T-cell (primary cell): ENCODE results near the gene FMN2. TPM values are rescaled to one million over a fixed set of nuclear protein-coding genes. Genes with fewer than 3 reads are reported as not detected.

Experiments used
- ATAC-seq, 4 experiments: fragments of 200-7000 bp in 3 of 4; fragments of 150-1000 bp in 1 of 4; cut with Tn5 transposase; replicated peaks in 1 of 4; 1 replicate in 3 of 4; 2 replicates in 1 of 4; pipeline ENCODE4 v1.10.0; 2021; ENCODE audit warnings: moderate library complexity in 3 of 4, mild to moderate bottlenecking in 2 of 4, moderate number of reproducible peaks in 1 of 4
- CTCF ChIA-PET, 2 donors: fragments of 300-600 bp; sonication (Branson Sonifier 250); formaldehyde crosslinking; loops; one replicate each; lab custom pipeline; 2022; ENCODE audit warnings: antibody characterized with exemption in 2 of 2; lab: Charles Lee
- POLR2A ChIA-PET, 2 donors: fragments of 300-600 bp; sonication (Branson Sonifier 250); formaldehyde crosslinking; loops; one replicate each; lab custom pipeline; 2022; ENCODE audit warnings: antibody characterized with exemption in 2 of 2; lab: Charles Lee
- DNase-seq, 35 experiments: peaks; one replicate each; pipeline versions ENCODE4 v3.0.0 to v3.0.0-alpha.2; 2013 to 2023
- H3K27ac ChIP-seq: one replicate; pipeline ENCODE4 v1.5.1; 2013; ENCODE audit warnings: low read length
- H3K27me3 ChIP-seq, 2 experiments: replicated peaks in 1 of 2; 1 replicate in 1 of 2; 2 replicates in 1 of 2; pipeline versions ENCODE4 v1.6.1 to v1.7.0; 2013; ENCODE audit warnings: low read length in 1 of 2, mixed read lengths in 1 of 2; ENCODE audit not compliant: control insufficient read depth in 2 of 2, insufficient read depth in 2 of 2; ENCODE audit errors: extremely low read depth in 1 of 2
- H3K36me3 ChIP-seq, 2 donors: 1 replicate in 1 of 2; 2 replicates in 1 of 2; pipeline versions ENCODE4 v1.6.1 to v1.7.0; 2013; ENCODE audit warnings: low read length in 1 of 2; ENCODE audit not compliant: control insufficient read depth in 2 of 2, insufficient read depth in 1 of 2; ENCODE audit errors: extremely low read depth in 1 of 2
- H3K4me1 ChIP-seq, 2 experiments: 1 replicate in 1 of 2; 2 replicates in 1 of 2; pipeline versions ENCODE4 v1.6.1 to v1.7.0; 2013; ENCODE audit warnings: low read length in 2 of 2, mixed read lengths in 1 of 2; ENCODE audit not compliant: insufficient read depth in 2 of 2, control insufficient read depth in 1 of 2; ENCODE audit errors: extremely low read depth in 1 of 2
- H3K4me3 ChIP-seq, 2 donors: 1 replicate in 1 of 2; 2 replicates in 1 of 2; pipeline versions ENCODE4 v1.5.1 to v1.7.0; 2013; ENCODE audit warnings: mild to moderate bottlenecking in 2 of 2, low read length in 1 of 2, moderate library complexity in 1 of 2; ENCODE audit not compliant: control insufficient read depth in 1 of 2; ENCODE audit errors: extremely low read depth in 1 of 2
- H3K9me3 ChIP-seq: 2 replicates; pipeline ENCODE4 v1.7.0; 2013
- H3K27ac Mint-ChIP-seq, 2 donors: one replicate each; pipeline ENCODE4 v1.8.0; 2020 to 2021; ENCODE audit warnings: mild to moderate bottlenecking in 2 of 2, mixed read lengths in 2 of 2
- H3K27me3 Mint-ChIP-seq, 2 donors: one replicate each; pipeline ENCODE4 v1.8.0; 2021 to 2022; ENCODE audit warnings: mixed read lengths in 2 of 2
- H3K36me3 Mint-ChIP-seq: one replicate; pipeline ENCODE4 v1.8.0; 2021; ENCODE audit warnings: mixed read lengths
- H3K4me1 Mint-ChIP-seq, 3 donors: one replicate each; pipeline ENCODE4 v1.8.0; 2020 to 2022; ENCODE audit warnings: mixed read lengths in 3 of 3, mild to moderate bottlenecking in 1 of 3
- H3K4me3 Mint-ChIP-seq, 3 donors: one replicate each; pipeline ENCODE4 v1.8.0; 2020 to 2022; ENCODE audit warnings: mild to moderate bottlenecking in 3 of 3, mixed read lengths in 3 of 3, moderate library complexity in 3 of 3
- H3K9me3 Mint-ChIP-seq, 3 donors: one replicate each; pipeline ENCODE4 v1.8.0; 2020 to 2022; ENCODE audit warnings: mixed read lengths in 3 of 3
- WGBS: methylation state at CpG from one replicate; pipeline ENCODE4 v1.1.5; 2013; ENCODE audit warnings: missing lambda C conversion rate; ENCODE audit not compliant: insufficient coverage; 5-methylcytosine and 5-hydroxymethylcytosine counted together
- total RNA-seq, 35 experiments: library from RNA in 6 of 35; stranded (reverse) in 6 of 35; fragments of 120-200 nt in 1 of 35; gene quantifications; one replicate each; pipeline versions ENCODE4 v1.2.1 to v1.2.4 and lab custom pipeline; 2013 to 2026

Gene FMN2
- total RNA-seq, 5 donors from 2014 or later (not counting 1 experiment from before 2014, with no cell fraction given), result not detected

DNA sequence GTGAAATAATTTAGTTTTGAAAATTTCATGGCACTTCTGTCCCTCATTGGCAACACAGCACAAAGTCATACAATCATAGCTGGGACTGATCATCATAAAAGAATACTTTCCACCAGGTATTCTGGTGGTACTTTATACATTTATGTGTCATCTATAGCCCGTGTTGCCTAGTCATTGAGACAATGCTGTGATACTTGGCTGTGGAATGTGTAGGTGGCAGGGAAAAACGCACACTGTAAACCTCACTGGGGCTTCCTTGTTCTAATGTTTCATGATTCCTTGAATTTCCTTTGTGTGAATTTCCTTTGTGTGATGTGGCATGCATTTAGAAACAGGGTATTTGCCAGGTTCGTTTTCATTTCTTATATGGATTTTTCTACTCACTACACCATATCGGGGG lies 118.3 kb downstream of the FMN2 start:
- 71% methylated on average over 1 of the region's 4 CpGs for WGBS
- no peaks in the 10 kb centered on the region for H3K36me3 ChIP-seq
- H3K27ac ChIP-seq, result no peak overlapping the region
- no peaks in the 10 kb centered on the region for H3K4me1 ChIP-seq
- DNase-seq (no peak), ATAC-seq (no peak)
- ChIA-PET POLR2A (no interaction called here), CTCF (no interaction called here)
- no peaks in the 10 kb centered on the region for H3K27me3 Mint-ChIP-seq
- peaks cover 0 to 5% of the 10 kb centered on the region in 2 experiments for H3K27me3 ChIP-seq
- no peaks in the 10 kb centered on the region for H3K9me3 ChIP-seq
- no peak overlapping the region for H3K27ac Mint-ChIP-seq
- H3K9me3 Mint-ChIP-seq, result no peaks in the 10 kb centered on the region
- no peaks in the 10 kb centered on the region for H3K4me1 Mint-ChIP-seq
- H3K4me3 Mint-ChIP-seq, result no peak overlapping the region
- H3K4me3 ChIP-seq, result no peak overlapping the region
- H3K36me3 Mint-ChIP-seq, result no peaks in the 10 kb centered on the region

DNA sequence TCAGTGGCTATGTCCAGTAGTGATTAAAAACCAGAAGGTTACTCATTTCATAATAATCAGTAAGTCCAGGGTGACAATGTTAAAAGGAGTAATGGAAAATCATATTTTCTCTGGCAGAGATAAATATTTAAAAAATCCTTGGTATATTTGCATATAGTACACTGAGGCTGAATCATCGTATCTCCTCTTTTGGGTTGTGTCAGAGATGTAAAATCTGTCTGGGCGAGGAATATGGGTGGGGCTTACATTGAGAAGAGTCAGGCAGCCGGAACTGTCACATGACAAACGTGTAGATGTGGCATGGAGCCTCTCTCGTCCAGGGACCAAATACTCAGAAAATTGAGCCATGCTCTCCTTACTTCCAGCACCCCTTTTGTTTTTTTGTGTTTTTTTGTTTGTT lies 120.9 kb downstream of the FMN2 start:
- H3K4me3 Mint-ChIP-seq, result no peak overlapping the region

DNA sequence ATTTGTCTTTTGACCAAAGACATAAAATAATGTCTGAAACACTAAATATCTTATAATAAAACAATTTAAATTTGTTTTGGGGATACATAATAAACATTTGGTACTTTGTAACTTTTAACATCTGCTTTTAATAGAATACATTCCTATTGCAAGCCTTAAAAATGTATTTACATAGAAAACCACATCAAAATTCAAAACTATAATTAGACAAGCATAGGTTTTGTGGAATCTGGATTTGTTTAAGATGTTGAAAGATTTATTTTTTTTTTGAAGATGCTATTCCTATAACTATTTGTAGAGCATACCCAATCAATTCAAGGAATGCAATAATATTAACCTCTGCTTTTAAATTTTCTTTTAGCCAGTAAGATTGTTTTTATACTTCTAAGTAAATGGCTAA lies 125.7 kb downstream of the FMN2 start:
- Histone ChIP-seq H3K27me3 (no peaks in the 10 kb centered on the region), H3K4me3 (no peak overlapping the region), H3K4me1 (no peaks in the 10 kb centered on the region), H3K36me3 (no peaks in the 10 kb centered on the region), H3K9me3 (no peaks in the 10 kb centered on the region), H3K27ac (no peak overlapping the region)
- Mint-ChIP-seq H3K36me3 (no peaks in the 10 kb centered on the region), H3K4me1 (no peaks in the 10 kb centered on the region), H3K9me3 (peaks cover 0 to 2% (median 0%) of the 10 kb centered on the region in 3 donors), H3K27ac (no peak overlapping the region), H3K27me3 (no peaks in the 10 kb centered on the region), H3K4me3 (no peak overlapping the region)
- DNase-seq (no peak), ATAC-seq (no peak)
- ChIA-PET CTCF (no interaction called here), POLR2A (no interaction called here)

More for the DNA sequence above, 120.9 kb downstream of the FMN2 start:
- ChIA-PET CTCF (no interaction called here), POLR2A (no interaction called here)
- H3K27ac Mint-ChIP-seq, result no peak overlapping the region
- H3K4me3 ChIP-seq, result no peak overlapping the region
- H3K27ac ChIP-seq, result no peak overlapping the region
- H3K9me3 Mint-ChIP-seq, result no peaks in the 10 kb centered on the region
- ATAC-seq (no peak), DNase-seq (no peak)
- H3K27me3 Mint-ChIP-seq, result no peaks in the 10 kb centered on the region
- H3K36me3 Mint-ChIP-seq, result no peaks in the 10 kb centered on the region
- H3K4me1 Mint-ChIP-seq, result no peaks in the 10 kb centered on the region
- H3K27me3 ChIP-seq, result no peaks in the 10 kb centered on the region
- no CpG with 5 or more reads among the region's 5 CpGs for WGBS
- H3K4me1 ChIP-seq, result no peaks in the 10 kb centered on the region
- H3K9me3 ChIP-seq, result no peaks in the 10 kb centered on the region
- H3K36me3 ChIP-seq, result no peaks in the 10 kb centered on the region

DNA sequence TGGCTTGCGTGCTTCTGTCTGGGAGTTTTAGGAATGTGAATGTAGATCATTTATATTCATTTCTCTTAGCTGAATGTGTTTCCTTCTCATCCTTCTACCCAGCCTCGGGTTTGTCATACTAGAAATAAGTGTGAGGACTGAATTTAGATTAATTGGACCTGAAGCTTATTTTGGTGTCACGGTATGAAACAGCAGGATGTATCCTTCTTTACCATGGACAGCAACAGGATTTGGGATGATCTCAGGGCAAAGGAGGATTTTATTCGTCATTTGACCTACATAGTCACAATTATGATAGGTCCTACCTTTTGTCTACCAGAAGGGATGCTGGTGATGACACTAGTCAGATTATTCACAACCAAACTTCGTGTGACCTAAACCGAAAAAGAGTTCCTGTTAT lies 127.4 kb downstream of the FMN2 start:
- no peaks in the 10 kb centered on the region for H3K4me1 Mint-ChIP-seq
- Histone ChIP-seq H3K4me3 (no peak overlapping the region), H3K36me3 (no peaks in the 10 kb centered on the region), H3K4me1 (no peaks in the 10 kb centered on the region), H3K27ac (no peak overlapping the region), H3K27me3 (no peaks in the 10 kb centered on the region), H3K9me3 (no peaks in the 10 kb centered on the region)
- H3K36me3 Mint-ChIP-seq, result no peaks in the 10 kb centered on the region
- ATAC-seq (no peak), DNase-seq (no peak)
- H3K27me3 Mint-ChIP-seq, result no peaks in the 10 kb centered on the region
- no peak overlapping the region for H3K27ac Mint-ChIP-seq
- WGBS, result 100% methylated on average over 1 of the region's 6 CpGs
- H3K4me3 Mint-ChIP-seq, result no peak overlapping the region
- peaks cover 2 to 8% (median 7%) of the 10 kb centered on the region in 3 donors for H3K9me3 Mint-ChIP-seq
- POLR2A ChIA-PET, result no interaction called here
- CTCF ChIA-PET, result no interaction called here

DNA sequence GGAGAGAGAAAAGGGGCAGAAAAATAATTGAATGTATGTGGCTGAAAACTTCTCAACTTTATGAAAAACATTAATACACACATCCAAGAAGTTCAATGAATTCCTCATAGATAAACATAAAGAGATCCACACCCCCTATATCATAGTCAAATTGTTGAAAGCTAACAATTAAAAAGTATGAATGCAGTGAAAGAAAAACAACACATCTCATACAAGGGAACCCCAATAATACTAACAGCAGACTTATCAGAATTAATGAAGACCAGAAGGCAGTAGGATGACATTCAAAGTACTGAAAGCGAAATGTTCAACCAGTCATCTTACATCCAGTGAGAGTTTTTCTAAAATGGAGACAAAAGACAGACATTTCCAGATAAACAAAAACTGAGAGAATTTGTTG lies 134.4 kb downstream of the FMN2 start:
- Histone ChIP-seq H3K4me3 (no peak overlapping the region), H3K27ac (no peak overlapping the region), H3K27me3 (no peaks in the 10 kb centered on the region), H3K4me1 (no peaks in the 10 kb centered on the region), H3K9me3 (no peaks in the 10 kb centered on the region), H3K36me3 (no peaks in the 10 kb centered on the region)
- Mint-ChIP-seq H3K36me3 (no peaks in the 10 kb centered on the region), H3K9me3 (peaks cover 20 to 44% (median 20%) of the 10 kb centered on the region in 3 donors), H3K4me1 (no peaks in the 10 kb centered on the region), H3K27ac (no peak overlapping the region), H3K27me3 (no peaks in the 10 kb centered on the region), H3K4me3 (no peak overlapping the region)
- ChIA-PET POLR2A (no interaction called here), CTCF (no interaction called here)
- DNase-seq, result no peak
- no CpG with 5 or more reads among the region's 1 CpG for WGBS
- ATAC-seq, result no peak

DNA sequence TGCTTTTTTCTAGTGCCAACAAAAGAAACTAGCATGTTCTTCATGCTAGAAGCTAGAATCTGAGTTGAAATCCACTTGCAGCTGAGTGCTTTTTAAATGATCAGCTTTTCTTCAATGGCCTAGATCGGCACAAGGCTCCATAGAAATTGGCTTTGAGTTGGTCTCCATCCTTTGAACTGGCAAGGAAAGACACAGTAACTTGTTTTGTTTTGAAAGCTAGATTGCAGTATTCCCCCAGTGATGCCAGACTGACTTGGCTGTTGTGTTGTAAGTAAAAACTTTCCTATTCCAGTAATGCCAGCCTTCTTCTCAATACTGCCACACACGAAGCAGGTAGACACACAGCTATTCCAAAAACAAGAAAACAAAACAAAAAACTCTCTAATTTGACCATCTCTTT lies 139.1 kb downstream of the FMN2 start:
- H3K27ac ChIP-seq, result no peak overlapping the region
- H3K36me3 ChIP-seq, result no peaks in the 10 kb centered on the region
- H3K27me3 ChIP-seq, result no peaks in the 10 kb centered on the region
- Mint-ChIP-seq H3K27me3 (no peaks in the 10 kb centered on the region), H3K27ac (no peak overlapping the region), H3K36me3 (no peaks in the 10 kb centered on the region), H3K4me3 (no peak overlapping the region), H3K9me3 (peaks cover 4 to 22% (median 8%) of the 10 kb centered on the region in 3 donors), H3K4me1 (no peaks in the 10 kb centered on the region)
- no peaks in the 10 kb centered on the region for H3K4me1 ChIP-seq
- no peak overlapping the region for H3K4me3 ChIP-seq
- CTCF ChIA-PET, result interaction anchor here in 1 of 2 donors (0.7 kb wide), 1 partner anchor 125 kb away, joined by 3 read pairs; no protein-coding TSS in a partner anchor
- POLR2A ChIA-PET, result no interaction called here
- ATAC-seq, result no peak
- 76% methylated on average over 2 of the region's 2 CpGs for WGBS
- no peaks in the 10 kb centered on the region for H3K9me3 ChIP-seq
- no peak for DNase-seq

DNA sequence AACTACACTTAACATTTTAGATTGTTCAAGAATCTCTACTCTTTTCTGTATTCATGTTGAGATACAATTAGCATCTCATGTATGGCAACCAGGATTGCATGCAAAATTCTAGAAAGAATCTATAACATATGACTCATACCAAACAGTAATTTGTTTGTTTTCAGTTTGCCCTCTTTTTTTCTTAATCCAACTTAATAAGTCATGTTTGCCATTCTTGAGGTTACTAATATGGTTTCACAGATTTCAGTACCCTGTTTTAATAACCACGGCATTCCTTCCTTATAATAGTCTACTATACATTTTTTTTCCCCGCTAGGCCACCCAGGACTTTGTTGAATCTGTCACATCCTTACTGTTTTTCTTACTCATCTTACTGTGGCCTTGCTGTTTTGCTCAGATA lies 140.8 kb downstream of the FMN2 start:
- no peaks in the 10 kb centered on the region for H3K4me1 ChIP-seq
- ChIA-PET POLR2A (no interaction called here), CTCF (no interaction called here)
- no CpG with 5 or more reads among the region's 2 CpGs for WGBS
- DNase-seq (no peak), ATAC-seq (no peak)
- peaks cover 0 to 7% (median 2%) of the 10 kb centered on the region in 3 donors for H3K9me3 Mint-ChIP-seq
- no peak overlapping the region for H3K27ac Mint-ChIP-seq
- H3K4me1 Mint-ChIP-seq, result no peaks in the 10 kb centered on the region
- H3K36me3 Mint-ChIP-seq, result no peaks in the 10 kb centered on the region
- H3K27me3 ChIP-seq, result no peaks in the 10 kb centered on the region
- H3K27me3 Mint-ChIP-seq, result no peaks in the 10 kb centered on the region
- H3K9me3 ChIP-seq, result no peaks in the 10 kb centered on the region
- H3K4me3 Mint-ChIP-seq, result no peak overlapping the region
- no peak overlapping the region for H3K4me3 ChIP-seq
- H3K36me3 ChIP-seq, result no peaks in the 10 kb centered on the region
- H3K27ac ChIP-seq, result no peak overlapping the region
